Astrocyte (in vitro differentiated cells and primary cell): Measurements from ENCODE around the gene SBDS. TPM values are rescaled to one million over a fixed set of nuclear protein-coding genes. Genes with fewer than 3 reads are reported as not detected.

ENCODE experiments used
- DNase-seq: peaks from one replicate; pipeline ENCODE4 v3.0.0-alpha.2; 2010; ENCODE audit warnings: low read depth
- FAIRE-seq: peaks from 2 replicates; lab custom pipeline; 2011; peaks lifted over from hg19 to GRCh38; lab: Jason Lieb, UNC
- H2AFZ ChIP-seq: 2 replicates; pipeline ENCODE4 v1.6.0; 2012; ENCODE audit warnings: low read depth, low read length, inconsistent platforms
- H3K27ac ChIP-seq: 2 replicates; pipeline ENCODE4 v1.5.1; 2011; ENCODE audit warnings: low read depth, low read length, inconsistent platforms
- H3K27me3 ChIP-seq: 2 replicates; pipeline ENCODE4 v1.6.0; 2011; ENCODE audit warnings: low read length, inconsistent platforms; ENCODE audit not compliant: insufficient read depth
- H3K36me3 ChIP-seq: 2 replicates; pipeline ENCODE4 v1.5.1; 2011; ENCODE audit warnings: low read length, inconsistent platforms; ENCODE audit not compliant: insufficient read depth
- H3K4me1 ChIP-seq: 2 replicates; pipeline ENCODE4 v1.5.1; 2011; ENCODE audit warnings: low read length, inconsistent platforms; ENCODE audit not compliant: insufficient read depth
- H3K4me2 ChIP-seq: 2 replicates; pipeline ENCODE4 v1.6.0; 2012; ENCODE audit warnings: low read length, inconsistent platforms
- H3K4me3 ChIP-seq: 2 replicates; pipeline ENCODE4 v1.5.1; 2011; ENCODE audit warnings: low read depth, mild to moderate bottlenecking, low read length, inconsistent platforms; ENCODE audit not compliant: insufficient read depth
- H3K79me2 ChIP-seq: 2 replicates; pipeline ENCODE4 v1.6.0; 2012; ENCODE audit warnings: mild to moderate bottlenecking, low read length, inconsistent platforms; ENCODE audit not compliant: insufficient read depth
- H3K9ac ChIP-seq: 2 replicates; pipeline ENCODE4 v1.6.0; 2012; ENCODE audit warnings: mild to moderate bottlenecking, low read length, inconsistent platforms
- H3K9me3 ChIP-seq: 2 replicates; pipeline ENCODE4 v1.5.1; 2012; ENCODE audit warnings: low read depth, mild to moderate bottlenecking, low read length, inconsistent platforms; ENCODE audit not compliant: insufficient read depth
- H4K20me1 ChIP-seq: 2 replicates; pipeline ENCODE4 v1.6.0; 2012; ENCODE audit warnings: low read length, inconsistent platforms; ENCODE audit not compliant: insufficient read depth
- H3K27ac Mint-ChIP-seq: one replicate; pipeline ENCODE4 v1.8.0; 2021; ENCODE audit warnings: mild to moderate bottlenecking, mixed read lengths; ENCODE audit not compliant: unreplicated experiment
- H3K27me3 Mint-ChIP-seq: one replicate; pipeline ENCODE4 v1.8.0; 2021; ENCODE audit warnings: low read depth, mixed read lengths; ENCODE audit not compliant: unreplicated experiment
- H3K36me3 Mint-ChIP-seq: one replicate; pipeline ENCODE4 v1.8.0; 2021; ENCODE audit warnings: low read depth, mixed read lengths; ENCODE audit not compliant: unreplicated experiment
- H3K4me1 Mint-ChIP-seq: one replicate; pipeline ENCODE4 v1.8.0; 2021; ENCODE audit warnings: low read depth, mixed read lengths; ENCODE audit not compliant: unreplicated experiment
- H3K4me3 Mint-ChIP-seq: one replicate; pipeline ENCODE4 v1.8.0; 2021; ENCODE audit warnings: mild to moderate bottlenecking, moderate library complexity, mixed read lengths; ENCODE audit not compliant: unreplicated experiment
- H3K9me3 Mint-ChIP-seq: one replicate; pipeline ENCODE4 v1.8.0; 2021; ENCODE audit warnings: mild to moderate bottlenecking, mixed read lengths; ENCODE audit not compliant: unreplicated experiment
- CTCF ChIP-seq: IDR thresholded peaks from 2 replicates; pipeline ENCODE4 v1.5.1; 2011; ENCODE audit warnings: low read depth, mild to moderate bottlenecking, inconsistent platforms, low read length, moderate library complexity; ENCODE audit not compliant: insufficient read depth
- EZH2 ChIP-seq: IDR thresholded peaks from 2 replicates; pipeline ENCODE4 v1.6.1; 2012; ENCODE audit warnings: mild to moderate bottlenecking, low read length, inconsistent platforms; ENCODE audit not compliant: insufficient read depth
- total RNA-seq: library from RNA; stranded (reverse); gene quantifications from 2 replicates; pipeline ENCODE4 v1.2.1, GENCODE V29; 2021

Gene SBDS
- total RNA-seq, 1 donor from 2014 or later, result 165 TPM

GRCh38 chr7:66957595-66958290, 37.6 kb downstream of the SBDS start:
- Mint-ChIP-seq H3K36me3 (peaks cover 27% of the 10 kb centered on the region), H3K4me1 (peaks cover 20% of the 10 kb centered on the region), H3K4me3 (peak overlapping the region; percentile 18), H3K27ac (peak overlapping the region; percentile 5), H3K9me3 (no peaks in the 10 kb centered on the region), H3K27me3 (no peaks in the 10 kb centered on the region)
- no peak overlapping the region for H3K27ac ChIP-seq
- no peaks in the 10 kb centered on the region for H3K79me2 ChIP-seq
- DNase-seq, result no peak
- FAIRE-seq, result no peak
- TF ChIP-seq EZH2, result no peak
- TF ChIP-seq CTCF, result no peak
- H2AFZ ChIP-seq, result no peak overlapping the region
- H3K4me1 ChIP-seq, result peaks cover 5% of the 10 kb centered on the region
- no peaks in the 10 kb centered on the region for H3K9me3 ChIP-seq
- H3K4me2 ChIP-seq, result peak overlapping the region; percentile 7
- peaks cover 25% of the 10 kb centered on the region for H3K36me3 ChIP-seq
- H3K4me3 ChIP-seq, result no peak overlapping the region
- no peaks in the 10 kb centered on the region for H4K20me1 ChIP-seq
- H3K27me3 ChIP-seq, result no peaks in the 10 kb centered on the region
- H3K9ac ChIP-seq, result no peak overlapping the region

GRCh38 chr7:66953044-66953427, 42.4 kb downstream of the SBDS start:
- Histone ChIP-seq H3K36me3 (peaks cover 28% of the 10 kb centered on the region), H3K9ac (no peak overlapping the region), H4K20me1 (no peaks in the 10 kb centered on the region), H3K9me3 (no peaks in the 10 kb centered on the region), H3K4me3 (no peak overlapping the region), H3K79me2 (peaks cover 4% of the 10 kb centered on the region), H3K27me3 (no peaks in the 10 kb centered on the region), H3K27ac (peak overlapping the region; percentile 70), H3K4me1 (peaks cover 17% of the 10 kb centered on the region), H2AFZ (no peak overlapping the region), H3K4me2 (peak overlapping the region; percentile 58)
- FAIRE-seq (no peak), DNase-seq (no peak)
- Mint-ChIP-seq H3K36me3 (peaks cover 14% of the 10 kb centered on the region), H3K9me3 (no peaks in the 10 kb centered on the region), H3K4me1 (peaks cover 23% of the 10 kb centered on the region), H3K27ac (peak overlapping the region; percentile 50), H3K27me3 (no peaks in the 10 kb centered on the region), H3K4me3 (no peak overlapping the region)
- TF ChIP-seq CTCF, result no peak
- no peak for TF ChIP-seq EZH2

- Histone ChIP-seq H3K36me3 (peaks cover 31% of the 10 kb centered on the region), H3K4me3 (no peak overlapping the region), H3K27ac (peak overlapping the region; percentile 70), H3K4me2 (peak overlapping the region; percentile 58), H2AFZ (no peak overlapping the region), H3K4me1 (peaks cover 17% of the 10 kb centered on the region), H4K20me1 (no peaks in the 10 kb centered on the region), H3K79me2 (peaks cover 4% of the 10 kb centered on the region), H3K9ac (peak overlapping the region; percentile 33), H3K9me3 (no peaks in the 10 kb centered on the region), H3K27me3 (no peaks in the 10 kb centered on the region)
- Mint-ChIP-seq H3K4me3 (peak overlapping the region; percentile 25), H3K36me3 (peaks cover 14% of the 10 kb centered on the region), H3K9me3 (no peaks in the 10 kb centered on the region), H3K4me1 (peaks cover 20% of the 10 kb centered on the region), H3K27ac (peak overlapping the region; percentile 89), H3K27me3 (no peaks in the 10 kb centered on the region)
- no peak for FAIRE-seq
- TF ChIP-seq EZH2, result no peak
- DNase-seq, result peak; percentile 54
These were observed 42.9 kb downstream of the SBDS start for GRCh38 chr7:66952343-66953043.
